ENCODE results near the gene USH2A. TPM values are rescaled to one million over a fixed set of nuclear protein-coding genes. Genes with fewer than 3 reads are reported as not detected.

USH2A gene
- total RNA-seq, 1 donor, result under 0.01 TPM

- TF ChIP-seq CTCF (IDR thresholded peaks at IDR 0.05; ENCODE audit: insufficient read depth, low read depth, low read length), result no peak
- no peak overlapping the region for H3K4me3 ChIP-seq (ENCODE audit: low read depth, low read length)
- DNase-seq (ENCODE audit: low read depth), result no peak
Measured at GRCh38 chr1:215807218-215807617, 616.0 kb downstream of the USH2A start.

- no peak overlapping the region for H3K4me3 ChIP-seq (ENCODE audit: low read depth, low read length)
- peak; percentile 1 for DNase-seq (ENCODE audit: low read depth)
Measured at GRCh38 chr1:215797859-215798258, 625.4 kb downstream of the USH2A start.

GRCh38 chr1:215794156-215794555 is 629.1 kb downstream of the USH2A start:
- no peak for DNase-seq (ENCODE audit: low read depth)
- TF ChIP-seq CTCF (IDR thresholded peaks at IDR 0.05; ENCODE audit: insufficient read depth, low read depth, low read length), result no peak
- no peak overlapping the region for H3K4me3 ChIP-seq (ENCODE audit: low read depth, low read length)

More at GRCh38 chr1:215797859-215798258, 625.4 kb downstream of the USH2A start:
- no peak for TF ChIP-seq CTCF (IDR thresholded peaks at IDR 0.05; ENCODE audit: insufficient read depth, low read depth, low read length)

GRCh38 chr1:215793180-215793579 is 630.1 kb downstream of the USH2A start:
- no peak overlapping the region for H3K4me3 ChIP-seq (ENCODE audit: low read depth, low read length)
- DNase-seq (ENCODE audit: low read depth), result peak; percentile 24
- TF ChIP-seq CTCF (IDR thresholded peaks at IDR 0.05; ENCODE audit: insufficient read depth, low read depth, low read length), result peak; percentile 32

- no peak for TF ChIP-seq CTCF (IDR thresholded peaks at IDR 0.05; ENCODE audit: insufficient read depth, low read depth, low read length)
- H3K4me3 ChIP-seq (ENCODE audit: low read depth, low read length), result no peak overlapping the region
- DNase-seq (ENCODE audit: low read depth), result no peak
Measured at GRCh38 chr1:215792446-215792845, 630.8 kb downstream of the USH2A start.

DNA sequence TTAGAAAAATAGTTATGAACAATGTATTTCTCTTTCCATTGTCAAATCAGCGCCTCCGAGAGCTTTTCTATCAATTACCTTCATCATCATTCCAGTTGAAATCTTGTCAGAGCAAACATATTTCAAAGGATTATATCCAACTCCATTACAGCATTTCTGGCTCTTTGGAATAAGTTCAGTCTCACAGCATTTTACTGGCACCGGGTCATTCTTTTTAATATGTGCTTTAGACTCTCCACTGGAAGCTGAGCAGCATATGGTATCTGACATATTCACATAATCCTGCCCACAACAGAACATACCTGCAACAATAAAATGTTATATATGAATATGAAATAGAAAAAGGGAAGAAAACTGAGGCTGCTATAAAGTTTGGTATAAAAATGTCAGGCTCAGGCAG is 633.3 kb downstream of the USH2A start:
- DNase-seq (ENCODE audit: low read depth), result no peak
- no peak for TF ChIP-seq CTCF (IDR thresholded peaks at IDR 0.05; ENCODE audit: insufficient read depth, low read depth, low read length)
- no peak overlapping the region for H3K4me3 ChIP-seq (ENCODE audit: low read depth, low read length)

DNA sequence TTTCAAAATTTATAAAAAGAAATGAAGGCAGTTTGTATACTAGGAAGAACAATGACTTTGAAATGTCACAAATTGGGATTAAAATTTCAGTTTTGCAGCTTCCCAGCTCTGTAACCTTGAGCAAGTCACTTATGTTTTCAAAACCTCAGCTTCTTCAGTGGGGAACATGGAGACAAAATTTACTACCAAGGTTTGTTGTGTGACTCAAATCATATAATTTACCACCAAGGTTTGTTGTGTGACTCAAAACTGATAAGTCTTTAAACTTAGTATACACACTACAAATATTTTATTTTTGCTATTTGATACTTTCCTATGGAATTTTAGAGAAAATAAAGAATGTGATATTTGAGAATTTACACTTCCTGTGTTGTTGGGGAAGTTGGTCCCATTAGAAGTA is 636.3 kb downstream of the USH2A start:
- no peak for DNase-seq (ENCODE audit: low read depth)
- TF ChIP-seq CTCF (IDR thresholded peaks at IDR 0.05; ENCODE audit: insufficient read depth, low read depth, low read length), result no peak

More for the DNA sequence above, 636.3 kb downstream of the USH2A start:
- no peak overlapping the region for H3K4me3 ChIP-seq (ENCODE audit: low read depth, low read length)
